Esophagus squamous epithelium (tissue), 4 donors: ENCODE data around the gene LYRM2.

Source experiments
- CTCF ChIP-seq, 6 experiments: fragments of 450-650 bp in 4 of 6; fragments of 200-600 bp in 2 of 6; sonication (generic) in 2 of 6; IDR thresholded peaks; one replicate each; pipeline ENCODE4 v1.5.1; 2016 to 2019; ENCODE audit warnings: antibody characterized with exemption in 6 of 6, mild to moderate bottlenecking in 4 of 6, moderate library complexity in 4 of 6
- POLR2A ChIP-seq, 4 donors: fragments of 450-650 bp; IDR thresholded peaks; one replicate each; pipeline ENCODE4 v1.6.1; 2017; ENCODE audit warnings: antibody characterized with exemption in 4 of 4, mild to moderate bottlenecking in 4 of 4, moderate library complexity in 3 of 4

- TF ChIP-seq CTCF (IDR thresholded peaks at IDR 0.05) (no peak), POLR2A (IDR thresholded peaks at IDR 0.05) (no peak)
These were observed 115.8 kb downstream of the LYRM2 start for GRCh38 chr6:89522778-89523177.
